Neuronal stem cell (in vitro differentiated cells): ENCODE results near the gene NR4A1.
A peak's percentile ranks its signal among the peaks of the same experiment; 100 is the strongest.

Experiments
- DNase-seq: peaks from one replicate; pipeline ENCODE4 v3.0.0-alpha.2; 2013; ENCODE audit warnings: low spot score
- H2AFZ ChIP-seq: one replicate; pipeline ENCODE4 v1.6.1; 2013; ENCODE audit warnings: mild to moderate bottlenecking, low read length, inconsistent platforms
- H2AK5ac ChIP-seq: 2 replicates; pipeline ENCODE4 v1.6.1; 2013; ENCODE audit warnings: low read depth, mild to moderate bottlenecking, inconsistent platforms, low read length, moderate library complexity, mixed read lengths
- H2BK120ac ChIP-seq: 2 replicates; pipeline ENCODE4 v1.6.1; 2013; ENCODE audit warnings: low read depth, mild to moderate bottlenecking, inconsistent platforms, low read length, moderate library complexity, mixed read lengths
- H2BK12ac ChIP-seq: one replicate; pipeline ENCODE4 v1.6.1; 2013; ENCODE audit warnings: low read length, inconsistent platforms
- H2BK15ac ChIP-seq: 2 replicates; pipeline ENCODE4 v1.6.1; 2013; ENCODE audit warnings: mild to moderate bottlenecking, low read length, inconsistent platforms, mixed read lengths
- H2BK5ac ChIP-seq: one replicate; pipeline ENCODE4 v1.6.1; 2013; ENCODE audit warnings: inconsistent platforms, mild to moderate bottlenecking, low read length, moderate library complexity
- H3K14ac ChIP-seq: one replicate; pipeline ENCODE4 v1.6.1; 2013; ENCODE audit warnings: low read length, inconsistent platforms
- H3K18ac ChIP-seq: 2 replicates; pipeline ENCODE4 v1.6.1; 2013; ENCODE audit warnings: low read length, inconsistent platforms
- H3K23ac ChIP-seq: 2 replicates; pipeline ENCODE4 v1.6.1; 2013; ENCODE audit warnings: low read depth, mild to moderate bottlenecking, mixed read lengths, low read length, inconsistent platforms; ENCODE audit not compliant: poor library complexity
- H3K27ac ChIP-seq: replicated peaks from 3 replicates; pipeline ENCODE4 v1.5.1; 2013; ENCODE audit warnings: low read length, inconsistent platforms
- H3K27me3 ChIP-seq, 3 experiments: 2 replicates each; pipeline ENCODE4 v1.6.1; 2013; ENCODE audit warnings: low read length in 3 of 3, mild to moderate bottlenecking in 2 of 3, inconsistent platforms in 1 of 3, low read depth in 1 of 3, mixed read lengths in 1 of 3, moderate library complexity in 1 of 3; ENCODE audit not compliant: control insufficient read depth in 3 of 3, insufficient read depth in 3 of 3
- H3K36me3 ChIP-seq, 2 donors: replicated peaks in 1 of 2; 2 replicates each; pipeline ENCODE4 v1.6.1; 2013; ENCODE audit warnings: low read length in 2 of 2; ENCODE audit not compliant: control insufficient read depth in 2 of 2, insufficient read depth in 2 of 2
- H3K4ac ChIP-seq: 2 replicates; pipeline ENCODE4 v1.6.1; 2013; ENCODE audit warnings: inconsistent platforms, mild to moderate bottlenecking, low read length, moderate library complexity
- H3K4me1 ChIP-seq, 2 donors: 1 replicate in 1 of 2; 2 replicates in 1 of 2; pipeline ENCODE4 v1.6.1; 2013; ENCODE audit warnings: low read length in 2 of 2, low read depth in 1 of 2; ENCODE audit not compliant: control insufficient read depth in 2 of 2, insufficient read depth in 1 of 2
- H3K4me2 ChIP-seq: one replicate; pipeline ENCODE4 v1.6.1; 2013; ENCODE audit warnings: mild to moderate bottlenecking, low read length, inconsistent platforms; ENCODE audit not compliant: insufficient read depth, poor library complexity, severe bottlenecking
- H3K4me3 ChIP-seq, 2 donors: 2 replicates each; pipeline ENCODE4 v1.5.1; 2013; ENCODE audit warnings: low read length in 2 of 2, mild to moderate bottlenecking in 2 of 2, inconsistent platforms in 1 of 2, moderate library complexity in 1 of 2
- H3K79me1 ChIP-seq: one replicate; pipeline ENCODE4 v1.6.1; 2013; ENCODE audit warnings: low read depth, mild to moderate bottlenecking, inconsistent platforms, low read length, moderate library complexity
- H3K9ac ChIP-seq: one replicate; pipeline ENCODE4 v1.6.1; 2013; ENCODE audit warnings: mild to moderate bottlenecking, low read depth, low read length, inconsistent platforms; ENCODE audit not compliant: poor library complexity
- H3K9me3 ChIP-seq, 2 donors: replicated peaks in 1 of 2; 2 replicates each; pipeline versions ENCODE3 to v1.6.1; 2013; ENCODE audit warnings: low read length in 2 of 2, mild to moderate bottlenecking in 2 of 2, inconsistent platforms in 1 of 2, low read depth in 1 of 2, mixed read lengths in 1 of 2, moderate library complexity in 1 of 2; ENCODE audit not compliant: control insufficient read depth in 2 of 2, insufficient read depth in 1 of 2
- H4K8ac ChIP-seq: one replicate; pipeline ENCODE4 v1.6.1; 2013; ENCODE audit warnings: low read depth, mild to moderate bottlenecking, inconsistent platforms, low read length, moderate library complexity
- H4K91ac ChIP-seq: one replicate; pipeline ENCODE4 v1.6.1; 2013; ENCODE audit warnings: low read length, low read depth, mild to moderate bottlenecking, inconsistent platforms; ENCODE audit not compliant: poor library complexity
- WGBS, 2 donors: extraction: QIAGEN DNeasy Blood & Tissue Kit; methylation state at CpG; one replicate each; pipeline ENCODE4 v1.1.7; 2013; ENCODE audit warnings: missing lambda C conversion rate in 2 of 2, mixed read lengths in 1 of 2; ENCODE audit not compliant: insufficient read length in 2 of 2, insufficient replicate concordance in 1 of 2; ENCODE audit errors: extremely low coverage in 2 of 2; 5-methylcytosine and 5-hydroxymethylcytosine counted together

The NR4A1 gene

DNA sequence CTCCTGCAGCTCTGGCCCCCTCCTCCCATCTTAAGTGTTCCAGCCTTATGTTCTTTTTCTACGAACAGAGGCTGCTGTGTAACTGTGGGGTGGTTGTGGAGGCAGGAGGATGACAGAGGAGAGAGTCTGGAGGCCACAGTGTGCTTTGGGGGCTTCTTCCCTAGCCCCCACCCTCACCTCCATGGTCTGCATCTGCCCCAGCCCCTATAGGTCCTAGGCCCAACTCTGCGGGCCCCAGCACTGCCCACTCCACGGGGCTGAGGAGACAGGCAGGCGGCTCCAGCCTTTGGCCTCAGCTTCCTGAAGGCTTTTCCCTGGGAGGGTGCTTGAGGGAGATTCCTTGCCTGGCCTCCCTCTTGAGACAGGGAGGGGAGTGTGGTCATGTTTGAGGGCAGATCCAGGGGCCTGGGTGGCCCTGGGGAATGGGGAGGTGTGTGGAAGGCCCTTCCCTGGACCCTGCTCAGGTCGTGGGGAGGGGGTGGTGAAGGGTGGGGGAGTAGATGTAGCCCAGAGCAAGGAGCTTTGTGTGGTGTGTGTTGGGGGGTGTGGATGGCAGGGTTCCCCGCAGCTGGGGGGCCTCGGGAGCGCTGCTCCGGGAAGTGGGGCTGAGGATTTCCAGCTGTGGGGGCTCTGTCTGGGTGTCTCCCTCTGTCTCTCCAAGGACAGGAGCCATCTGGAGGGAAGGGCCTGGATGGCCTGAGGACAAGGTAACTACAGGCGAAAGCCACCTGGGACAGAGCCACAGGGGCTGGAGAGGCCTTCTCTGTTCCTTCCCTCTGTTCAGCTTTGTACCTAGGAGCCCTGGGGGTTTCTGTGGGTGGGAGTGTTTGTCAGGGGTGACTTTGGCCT, 29.4 kb downstream of the NR4A1 start:
- Histone ChIP-seq H3K27me3 (peaks cover 0 to 12% (median 0%) of the 10 kb centered on the region in 3 experiments), H4K91ac (no peak overlapping the region), H3K4me2 (no peak overlapping the region), H3K18ac (no peak overlapping the region), H2BK12ac (no peak overlapping the region), H2AK5ac (peak overlapping the region; percentile 59), H3K9ac (no peak overlapping the region), H4K8ac (no peak overlapping the region), H3K9me3 (no peaks in the 10 kb centered on the region), H3K27ac (no peak overlapping the region), H3K79me1 (no peaks in the 10 kb centered on the region), H3K23ac (no peak overlapping the region), H3K4ac (no peak overlapping the region), H2BK15ac (no peak overlapping the region), H2AFZ (no peak overlapping the region), H3K14ac (no peak overlapping the region), H3K4me1 (peaks cover 8 to 21% of the 10 kb centered on the region in 2 donors), H2BK5ac (no peak overlapping the region), H3K4me3 (no peak overlapping the region), H2BK120ac (no peak overlapping the region), H3K36me3 (peaks cover 20 to 36% of the 10 kb centered on the region in 2 donors)
- no CpG with 5 or more reads among the region's 10 CpGs for WGBS, 2 donors
- DNase-seq = no peak

DNA sequence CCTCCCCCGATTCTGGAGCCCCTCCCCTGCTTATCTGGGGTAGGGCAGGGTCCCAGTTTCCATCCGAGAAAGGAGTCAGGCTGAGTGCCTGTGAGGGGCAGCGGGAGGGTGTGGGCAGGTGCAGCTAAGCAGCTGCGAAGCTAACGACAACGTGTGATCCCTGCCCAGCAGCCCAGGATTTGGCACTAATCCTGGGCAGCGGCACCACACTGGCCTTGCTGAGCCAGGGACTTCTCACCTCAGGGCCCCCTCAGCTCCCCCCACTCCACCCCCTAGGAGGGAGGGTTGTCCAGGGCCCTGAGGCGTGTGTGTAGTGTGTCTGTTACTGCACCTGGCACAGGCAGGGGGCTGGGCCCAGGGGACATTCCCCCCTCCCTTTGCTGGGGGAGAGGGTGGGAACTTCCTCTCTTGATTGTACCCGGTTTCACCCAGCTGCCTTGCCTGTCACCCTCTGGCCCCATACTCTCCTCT, 30.1 kb downstream of the NR4A1 start:
- no peak overlapping the region for H3K4ac ChIP-seq
- no CpG with 5 or more reads among the region's 9 CpGs for WGBS, 2 donors
- peaks cover 8 to 21% of the 10 kb centered on the region in 2 donors for H3K4me1 ChIP-seq
- H2AK5ac ChIP-seq = peak overlapping the region; percentile 59
- peaks cover 17 to 30% of the 10 kb centered on the region in 2 donors for H3K36me3 ChIP-seq
- no peaks in the 10 kb centered on the region for H3K9me3 ChIP-seq
- H4K91ac ChIP-seq = no peak overlapping the region
- H4K8ac ChIP-seq = no peak overlapping the region
- peak overlapping the region; percentile 46 for H3K18ac ChIP-seq
- H3K27ac ChIP-seq = no peak overlapping the region
- DNase-seq = no peak
- H2BK5ac ChIP-seq = no peak overlapping the region
- H3K4me3 ChIP-seq = no peak overlapping the region
- H3K14ac ChIP-seq = peak overlapping the region; percentile 78
- H2AFZ ChIP-seq = peak overlapping the region; percentile 65
- peak overlapping the region; percentile 46 for H3K9ac ChIP-seq
- H3K27me3 ChIP-seq = peaks cover 0 to 17% (median 0%) of the 10 kb centered on the region in 3 experiments
- no peaks in the 10 kb centered on the region for H3K79me1 ChIP-seq
- no peak overlapping the region for H2BK15ac ChIP-seq
- no peak overlapping the region for H3K4me2 ChIP-seq
- no peak overlapping the region for H2BK120ac ChIP-seq
- H3K23ac ChIP-seq = no peak overlapping the region
- no peak overlapping the region for H2BK12ac ChIP-seq

DNA sequence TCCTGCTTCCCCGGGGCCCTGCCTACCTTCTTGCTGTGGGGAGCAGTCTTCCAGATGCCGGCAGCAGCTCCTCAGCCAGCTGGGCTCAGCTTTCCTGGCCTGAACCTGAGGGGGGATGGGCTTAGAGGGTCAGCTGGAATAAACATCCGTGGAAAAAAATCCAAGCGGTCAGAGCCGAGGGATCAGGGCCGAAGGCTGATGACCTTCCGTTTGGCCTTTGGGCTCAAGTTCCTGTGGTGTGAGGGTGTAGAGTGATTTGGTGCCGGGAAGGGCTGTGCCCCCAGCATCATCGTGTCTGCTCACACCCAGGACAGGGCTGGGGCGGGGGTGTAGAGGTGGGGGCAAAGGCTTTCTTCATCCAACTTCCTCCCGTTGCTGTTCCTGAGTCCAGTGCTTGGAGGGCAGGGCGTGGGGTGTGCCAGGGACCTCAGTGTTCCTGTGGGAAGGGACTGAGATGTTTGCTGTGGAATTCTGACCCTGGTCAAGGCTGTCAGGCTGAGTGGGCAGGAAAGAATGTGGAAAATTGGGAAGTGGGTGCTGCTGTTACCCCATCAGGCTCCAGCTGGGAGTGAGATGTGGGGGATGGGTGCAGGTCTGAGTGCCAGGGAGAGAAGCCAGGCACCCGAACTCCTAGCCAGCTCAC, 30.9 kb downstream of the NR4A1 start:
- Histone ChIP-seq H3K4me1 (peaks cover 8 to 21% of the 10 kb centered on the region in 2 donors), H4K8ac (no peak overlapping the region), H3K4ac (no peak overlapping the region), H2BK12ac (no peak overlapping the region), H2BK120ac (no peak overlapping the region), H3K9me3 (no peaks in the 10 kb centered on the region), H3K79me1 (no peaks in the 10 kb centered on the region), H3K4me2 (no peak overlapping the region), H3K9ac (peak overlapping the region; percentile 60), H3K18ac (no peak overlapping the region), H2BK15ac (peak overlapping the region; percentile 90), H3K27me3 (peaks cover 0 to 22% (median 0%) of the 10 kb centered on the region in 3 experiments), H3K27ac (no peak overlapping the region), H3K14ac (no peak overlapping the region), H4K91ac (no peak overlapping the region), H3K23ac (peak overlapping the region; percentile 0), H2BK5ac (no peak overlapping the region), H2AK5ac (peak overlapping the region; percentile 88), H3K4me3 (no peak overlapping the region), H2AFZ (peak overlapping the region; percentile 65), H3K36me3 (peaks cover 8 to 21% of the 10 kb centered on the region in 2 donors)
- no peak for DNase-seq
- no CpG with 5 or more reads among the region's 13 CpGs for WGBS, 2 donors

DNA sequence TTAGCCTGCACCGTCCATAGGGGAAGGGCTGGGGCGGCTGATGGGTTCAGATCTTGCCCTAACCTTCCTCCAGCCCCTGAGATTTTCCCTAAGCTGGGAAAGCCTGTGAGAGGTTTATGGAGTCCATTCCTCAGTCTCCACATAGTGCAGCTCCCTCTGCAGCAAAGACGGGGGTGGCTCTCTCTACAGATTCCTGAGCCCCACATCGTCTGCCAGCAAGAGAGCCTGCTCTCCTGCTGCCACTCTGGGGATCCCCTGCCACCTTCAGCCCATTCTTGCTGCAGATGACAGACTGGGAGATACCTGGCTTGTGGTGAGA, 31.4 kb downstream of the NR4A1 start:
- Histone ChIP-seq H3K18ac (peak overlapping the region; percentile 87), H4K8ac (no peak overlapping the region), H3K14ac (no peak overlapping the region), H3K9me3 (no peaks in the 10 kb centered on the region), H3K23ac (peak overlapping the region; percentile 62), H3K27ac (peak overlapping the region; percentile 11), H4K91ac (no peak overlapping the region), H2AFZ (peak overlapping the region; percentile 65), H3K4me3 (no peak overlapping the region), H3K36me3 (peaks cover 8 to 17% of the 10 kb centered on the region in 2 donors), H3K27me3 (peaks cover 0 to 27% (median 0%) of the 10 kb centered on the region in 3 experiments), H3K4me1 (peaks cover 8 to 21% of the 10 kb centered on the region in 2 donors), H2AK5ac (peak overlapping the region; percentile 88), H3K79me1 (no peaks in the 10 kb centered on the region), H3K4ac (no peak overlapping the region), H2BK15ac (peak overlapping the region; percentile 90), H2BK5ac (no peak overlapping the region), H3K4me2 (no peak overlapping the region), H3K9ac (peak overlapping the region; percentile 71), H2BK120ac (no peak overlapping the region), H2BK12ac (no peak overlapping the region)
- WGBS, 2 donors = no CpG with 5 or more reads among the region's 4 CpGs
- no peak for DNase-seq
